HG02798 (cell line): ENCODE results near the gene HDLBP.

Experiments used
- ATAC-seq: cut with Tn5 transposase; IDR thresholded peaks from one replicate; pipeline ENCODE4 v1.9.1; 2021; ENCODE audit warnings: mild to moderate bottlenecking; ENCODE audit not compliant: unreplicated experiment, poor library complexity

Gene HDLBP

DNA sequence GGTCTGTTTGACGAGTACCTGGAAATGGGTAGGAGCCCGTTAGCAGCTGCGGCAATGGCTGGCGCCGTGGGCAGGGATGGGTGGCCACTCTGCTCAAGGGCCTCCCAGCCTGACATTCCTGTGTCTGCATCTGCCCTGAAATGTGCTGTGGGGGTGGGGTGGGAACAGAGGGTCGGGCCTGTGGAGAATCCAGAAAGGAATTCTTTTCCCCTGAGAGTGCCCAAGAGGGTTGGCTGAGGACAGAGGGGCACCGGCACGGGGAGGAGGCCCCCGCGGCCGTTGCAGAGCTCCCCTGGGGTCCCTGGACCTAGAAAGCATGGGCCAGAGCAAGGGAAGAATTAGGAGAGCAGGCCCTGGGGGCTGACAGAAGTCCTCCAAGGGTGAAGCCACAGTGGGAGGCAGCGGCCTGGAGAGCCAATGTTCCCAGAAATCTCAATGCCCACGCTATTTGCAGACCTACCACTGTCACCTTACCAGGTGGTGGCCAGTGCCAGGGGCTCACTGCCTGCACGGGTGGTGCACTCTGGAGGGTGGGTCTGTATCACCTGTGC, 99.2 kb downstream of the HDLBP start:
- ATAC-seq: no peak

DNA sequence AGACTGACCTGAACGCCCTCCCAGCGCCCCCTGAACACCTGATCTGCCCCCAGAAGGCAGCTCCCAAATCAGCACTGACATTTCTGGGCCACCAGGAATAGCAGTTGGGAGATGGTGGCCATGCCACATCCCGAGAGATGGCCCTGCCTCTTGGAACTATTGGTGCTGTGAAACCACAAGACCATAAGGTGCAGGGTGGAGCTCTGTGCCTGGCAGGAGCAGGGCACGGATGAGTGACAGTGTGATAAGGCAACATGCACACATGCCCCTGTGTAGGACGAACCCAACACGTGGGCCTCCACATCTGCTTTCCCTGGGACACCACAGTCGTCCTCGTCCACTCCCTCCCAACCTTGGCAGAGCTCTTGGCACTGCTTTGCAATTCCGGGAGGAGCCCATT, 100.1 kb downstream of the HDLBP start:
- no peak for ATAC-seq

DNA sequence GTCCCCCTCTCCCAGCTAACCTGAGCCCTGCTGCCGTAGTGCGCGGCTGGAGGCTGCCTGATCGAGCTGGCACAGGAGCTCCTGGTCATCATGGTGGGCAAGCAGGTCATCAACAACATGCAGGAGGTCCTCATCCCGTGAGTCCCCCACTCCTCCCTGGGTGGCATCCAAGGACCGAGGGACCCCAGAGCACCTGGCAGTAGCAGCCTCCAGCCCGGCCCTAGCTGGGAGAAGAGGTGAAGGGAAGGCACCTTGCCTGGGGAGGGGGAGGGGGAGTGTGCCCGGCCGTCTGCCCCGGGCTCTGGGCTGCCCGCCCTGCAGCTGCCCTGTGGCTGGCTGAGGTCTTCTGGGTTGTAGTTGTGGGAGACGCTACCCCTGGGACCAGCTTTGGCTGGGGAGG, 100.7 kb downstream of the HDLBP start:
- no peak for ATAC-seq

DNA sequence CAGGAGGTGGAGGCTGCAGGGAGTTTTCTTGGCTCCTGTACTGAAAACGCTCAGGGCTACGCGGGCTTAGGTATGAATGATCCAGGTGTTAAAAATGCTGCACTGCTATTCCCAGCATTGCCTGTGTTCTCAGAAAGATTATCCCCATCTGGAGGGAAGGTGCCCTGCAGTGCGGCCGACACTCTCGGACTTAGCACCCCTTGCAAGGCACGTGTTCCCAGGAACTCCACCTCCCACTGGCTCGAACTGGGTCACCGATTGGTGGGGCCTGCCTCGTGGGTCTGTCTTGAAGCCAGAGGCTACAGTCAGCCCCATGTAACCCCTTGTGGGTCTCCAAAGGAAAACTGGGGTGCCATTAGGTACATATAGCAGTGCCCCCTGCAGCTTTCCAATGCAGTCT, 101.3 kb downstream of the HDLBP start:
- no peak for ATAC-seq

DNA sequence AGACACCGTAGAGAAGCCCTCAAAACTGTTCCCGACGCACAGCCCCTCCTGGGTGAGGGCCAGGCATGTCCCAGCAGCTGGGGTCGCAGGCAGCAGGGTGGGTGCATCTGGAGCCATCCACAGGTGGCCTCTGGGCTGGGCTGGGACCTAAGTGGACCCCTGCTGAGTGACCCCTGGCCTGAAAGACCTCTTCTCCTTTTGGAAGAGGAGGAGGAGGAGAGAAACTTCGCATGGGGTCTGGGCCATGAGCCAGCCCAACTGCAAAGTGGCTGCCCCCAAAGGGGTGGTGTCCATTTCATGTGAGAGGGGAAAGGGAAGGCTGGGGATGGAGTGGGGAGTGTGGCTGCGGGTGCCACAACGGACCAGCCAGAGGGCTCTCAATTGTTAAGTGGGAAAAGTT, 101.9 kb downstream of the HDLBP start:
- ATAC-seq: no peak

DNA sequence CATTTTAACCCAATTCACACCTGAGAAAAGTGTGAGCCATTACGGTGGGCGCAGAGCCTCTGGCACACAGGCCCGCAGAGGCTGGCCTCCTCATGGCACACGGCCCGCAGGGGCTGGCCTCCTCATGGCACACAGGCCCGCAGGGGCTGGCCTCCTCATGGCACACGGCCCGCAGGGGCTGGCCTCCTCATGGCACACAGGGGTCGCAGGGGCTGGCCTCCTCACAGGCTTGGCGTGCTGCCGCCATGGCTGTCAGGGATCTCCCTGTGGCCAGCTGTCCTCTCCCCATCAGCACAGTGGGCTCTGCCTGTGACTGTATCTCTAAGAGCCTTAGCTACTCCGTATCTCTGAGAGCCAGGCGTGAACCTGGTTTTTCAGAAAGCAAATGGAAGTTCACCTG, 102.4 kb downstream of the HDLBP start:
- no peak for ATAC-seq

DNA sequence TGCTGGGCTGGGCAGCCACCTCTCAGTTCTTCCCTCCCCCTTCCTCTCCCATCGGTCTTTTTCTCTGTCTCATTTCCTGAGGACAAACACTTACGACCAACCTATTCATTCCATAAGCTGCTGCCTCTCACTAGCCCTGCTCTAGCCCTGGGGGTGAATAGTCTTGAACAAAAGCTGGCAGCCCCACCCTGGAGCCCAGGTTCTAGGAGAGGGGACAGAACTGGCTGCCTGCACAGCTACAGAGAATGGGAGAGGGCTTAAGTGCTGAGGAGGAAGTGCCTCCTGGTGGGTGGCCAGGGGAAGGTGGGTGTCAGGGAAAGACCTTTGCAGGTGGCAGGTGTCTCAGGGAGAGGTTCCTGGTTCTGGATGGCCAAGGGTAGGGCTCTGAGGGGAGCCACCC, 104.2 kb downstream of the HDLBP start:
- no peak for ATAC-seq

DNA sequence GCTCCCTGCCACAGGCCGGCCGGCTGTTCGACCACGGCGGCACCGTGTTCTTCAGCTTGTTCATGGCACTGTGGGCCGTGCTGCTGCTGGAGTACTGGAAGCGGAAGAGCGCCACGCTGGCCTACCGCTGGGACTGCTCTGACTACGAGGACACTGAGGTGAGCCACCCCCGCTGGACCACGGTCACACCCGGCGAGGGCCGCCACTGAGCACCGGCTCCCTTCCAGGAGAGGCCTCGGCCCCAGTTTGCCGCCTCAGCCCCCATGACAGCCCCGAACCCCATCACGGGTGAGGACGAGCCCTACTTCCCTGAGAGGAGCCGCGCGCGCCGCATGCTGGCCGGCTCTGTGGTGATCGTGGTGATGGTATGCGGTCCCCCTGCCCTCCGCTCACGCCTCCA, 106.2 kb downstream of the HDLBP start:
- ATAC-seq: no peak

DNA sequence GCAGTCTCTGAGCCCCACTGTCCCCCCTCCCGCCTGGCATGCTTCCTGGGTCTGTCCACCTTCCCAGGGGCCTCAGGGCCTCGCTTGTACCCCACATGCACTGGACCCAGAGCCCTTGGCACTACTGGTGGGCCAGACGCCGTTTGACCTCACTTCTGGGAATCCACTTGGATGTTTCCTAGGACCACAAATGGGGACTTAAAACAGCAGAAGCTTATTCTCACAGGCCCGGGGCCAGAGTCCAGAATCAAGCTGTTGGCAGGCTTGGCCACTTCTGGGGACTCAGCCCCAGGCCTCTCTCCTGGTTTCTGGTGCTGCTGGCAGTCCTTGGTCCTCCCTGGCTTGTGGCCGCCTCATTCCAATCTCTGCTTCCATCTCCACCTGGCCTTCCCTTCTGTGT, 107.4 kb downstream of the HDLBP start:
- ATAC-seq: no peak

DNA sequence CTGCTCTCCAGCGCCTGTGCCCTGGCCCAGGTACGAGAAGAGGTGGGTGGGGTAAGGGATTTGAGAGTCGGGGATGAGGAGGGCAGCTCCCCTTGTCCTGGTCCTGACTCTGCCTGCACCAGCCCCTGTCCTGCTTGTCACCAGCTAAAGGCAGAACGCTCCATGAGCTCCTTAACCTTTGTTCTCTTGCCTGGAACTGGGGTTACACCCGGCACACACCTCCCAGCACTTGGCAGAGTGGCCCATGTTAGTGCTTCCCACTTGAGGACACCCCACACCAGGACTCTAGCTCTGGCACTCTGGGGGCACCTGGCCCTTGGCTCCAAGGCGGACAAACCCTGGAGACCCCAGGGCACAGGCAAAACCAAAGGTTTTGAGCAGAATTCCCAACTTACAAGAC, 107.8 kb downstream of the HDLBP start:
- ATAC-seq: no peak

DNA sequence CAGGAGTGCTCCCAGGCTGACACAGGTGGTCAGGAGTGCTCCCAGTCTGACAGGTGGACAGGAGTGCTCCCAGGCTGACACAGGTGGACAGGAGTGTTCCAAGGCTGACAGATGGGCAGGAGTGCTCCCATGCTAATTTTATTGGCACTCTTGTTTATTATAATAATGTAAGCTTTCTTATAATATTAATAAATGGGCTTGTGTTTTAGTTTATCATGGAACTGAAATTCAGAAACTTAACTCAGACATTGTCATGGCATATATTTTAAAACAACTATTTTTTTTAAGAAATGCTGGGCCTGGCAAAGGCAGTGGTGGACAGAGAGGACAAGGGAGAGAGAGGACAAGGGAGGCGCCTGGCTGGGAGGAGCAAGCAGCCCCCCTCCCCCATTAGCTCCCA, 108.3 kb downstream of the HDLBP start:
- no peak for ATAC-seq

DNA sequence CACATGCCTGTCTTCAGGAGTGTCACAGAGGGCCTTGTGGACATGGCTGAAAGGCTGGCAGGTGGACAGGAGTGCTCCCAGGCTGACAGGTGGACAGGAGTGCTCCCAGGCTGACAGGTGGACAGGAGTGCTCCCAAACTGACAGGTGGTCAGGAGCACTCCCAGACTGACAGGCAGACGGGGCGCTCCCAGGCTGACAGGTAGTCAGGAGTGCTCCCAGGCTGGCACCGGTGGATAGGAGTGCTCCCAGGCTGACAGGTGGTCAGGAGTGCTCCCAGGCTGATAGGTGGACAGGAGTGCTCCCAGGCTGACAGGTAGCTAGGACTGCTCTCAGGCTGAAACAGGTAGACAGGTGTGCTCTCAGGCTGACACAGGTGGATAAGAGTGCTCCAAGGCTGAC, 110.4 kb downstream of the HDLBP start:
- ATAC-seq: no peak

DNA sequence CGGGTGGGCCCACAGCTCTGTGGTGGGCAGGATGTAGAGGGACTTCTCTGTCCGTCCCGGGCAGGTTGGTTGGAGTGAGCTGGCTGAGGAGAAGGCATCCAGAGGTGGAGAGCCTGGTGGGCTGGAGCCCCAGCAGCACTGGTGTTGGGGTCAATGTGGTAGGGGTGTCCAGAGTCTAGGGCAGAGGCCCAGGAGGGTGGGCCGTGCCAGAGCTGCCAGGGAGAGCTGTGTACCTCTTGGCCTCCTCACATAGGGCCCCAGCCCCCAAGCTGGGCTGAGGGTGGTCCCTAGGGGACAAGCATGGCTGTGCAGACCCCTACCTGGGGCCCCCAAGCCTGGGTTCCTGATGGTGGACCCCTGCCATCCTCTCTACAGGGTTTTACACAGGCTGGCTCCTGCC, 111.0 kb downstream of the HDLBP start:
- ATAC-seq: no peak

DNA sequence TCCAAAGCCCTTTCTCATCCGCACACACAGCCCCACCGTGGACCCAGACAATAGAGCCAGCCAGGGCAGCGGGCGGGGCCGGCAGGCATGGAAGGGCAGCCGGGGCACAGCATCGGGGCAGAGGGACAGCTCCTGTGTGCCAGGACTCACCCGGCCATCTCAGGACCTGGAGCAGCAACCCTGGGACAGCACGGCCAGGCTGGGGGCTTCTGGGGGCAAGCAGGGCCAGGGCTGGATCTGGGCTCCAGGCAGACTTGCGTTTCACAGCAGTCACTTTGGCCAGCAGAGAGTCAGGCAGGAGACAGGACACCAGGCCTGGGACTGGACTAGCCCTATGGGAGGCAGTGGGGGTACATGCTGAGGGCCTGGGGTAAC, 111.5 kb downstream of the HDLBP start:
- ATAC-seq: no peak

DNA sequence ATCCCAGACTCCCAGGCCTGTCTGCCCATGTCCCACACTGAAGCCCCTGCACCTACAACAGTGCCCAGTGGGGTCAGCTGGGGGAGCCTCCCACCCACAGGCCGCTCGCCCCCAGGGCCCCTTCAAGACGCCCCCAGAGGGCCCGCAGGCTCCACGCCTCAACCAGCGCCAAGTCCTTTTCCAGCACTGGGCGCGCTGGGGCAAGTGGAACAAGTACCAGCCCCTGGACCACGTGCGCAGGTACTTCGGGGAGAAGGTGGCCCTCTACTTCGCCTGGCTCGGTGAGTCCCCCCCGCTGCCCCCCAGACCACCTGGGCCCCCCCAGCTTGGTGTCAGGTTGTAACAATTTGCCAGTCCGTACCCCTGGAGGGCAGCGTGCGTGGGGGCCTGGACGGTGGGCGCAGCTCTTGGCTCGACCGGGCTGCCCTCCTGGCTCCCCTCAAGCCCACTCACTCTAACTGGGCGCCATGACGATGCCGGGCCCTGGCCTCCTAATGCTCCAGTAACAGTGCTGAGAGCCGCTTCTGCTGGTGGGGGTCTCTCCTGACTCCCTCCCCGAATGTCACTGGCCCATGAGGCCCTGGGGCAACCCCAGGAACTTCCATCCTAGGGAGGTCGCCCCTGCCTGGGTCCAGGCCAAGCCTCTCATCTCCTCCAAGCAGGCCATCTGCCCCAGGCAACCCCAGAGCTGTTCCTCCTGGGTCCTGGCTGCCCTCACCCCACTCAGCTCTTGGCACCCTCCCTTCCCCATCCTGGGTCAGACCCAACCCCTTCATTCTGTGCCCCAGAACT, 112.1 kb downstream of the HDLBP start:
- ATAC-seq: no peak

DNA sequence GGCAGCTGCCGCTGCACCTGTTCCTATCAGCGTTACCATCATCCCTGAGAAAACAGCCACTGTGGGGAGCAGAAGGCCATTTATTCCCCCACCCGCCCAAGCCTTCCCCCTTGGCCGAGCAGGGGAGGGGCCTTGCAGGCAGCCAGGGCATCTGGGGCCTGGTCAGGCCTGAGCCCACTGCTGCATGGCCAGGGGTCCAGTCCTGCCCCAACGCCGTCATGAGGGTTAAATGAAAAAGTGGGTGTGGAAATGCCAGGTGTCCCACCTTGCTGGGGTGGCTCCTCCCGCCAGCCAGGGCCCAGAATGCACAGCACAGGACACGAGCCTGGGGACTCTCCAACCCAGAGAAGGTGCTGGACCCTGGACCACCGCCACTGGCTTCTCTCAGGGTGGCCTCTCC, 112.8 kb downstream of the HDLBP start:
- no peak for ATAC-seq

DNA sequence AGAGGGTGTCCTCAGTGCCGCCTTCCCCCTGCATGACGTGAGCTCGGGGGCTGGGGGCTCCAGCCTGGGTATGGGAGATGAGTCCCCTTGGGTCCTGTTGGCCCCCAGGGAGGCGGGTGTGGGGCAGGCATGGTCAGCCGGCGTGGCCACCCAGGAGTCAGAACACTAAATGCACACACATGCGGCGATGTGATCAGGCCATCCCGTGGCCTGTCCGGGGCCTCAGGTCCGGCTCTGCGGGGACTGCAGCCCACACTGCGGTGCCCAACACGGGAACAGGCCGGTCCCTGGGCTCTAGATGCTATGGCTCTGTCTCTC, 113.2 kb downstream of the HDLBP start:
- ATAC-seq: no peak

DNA sequence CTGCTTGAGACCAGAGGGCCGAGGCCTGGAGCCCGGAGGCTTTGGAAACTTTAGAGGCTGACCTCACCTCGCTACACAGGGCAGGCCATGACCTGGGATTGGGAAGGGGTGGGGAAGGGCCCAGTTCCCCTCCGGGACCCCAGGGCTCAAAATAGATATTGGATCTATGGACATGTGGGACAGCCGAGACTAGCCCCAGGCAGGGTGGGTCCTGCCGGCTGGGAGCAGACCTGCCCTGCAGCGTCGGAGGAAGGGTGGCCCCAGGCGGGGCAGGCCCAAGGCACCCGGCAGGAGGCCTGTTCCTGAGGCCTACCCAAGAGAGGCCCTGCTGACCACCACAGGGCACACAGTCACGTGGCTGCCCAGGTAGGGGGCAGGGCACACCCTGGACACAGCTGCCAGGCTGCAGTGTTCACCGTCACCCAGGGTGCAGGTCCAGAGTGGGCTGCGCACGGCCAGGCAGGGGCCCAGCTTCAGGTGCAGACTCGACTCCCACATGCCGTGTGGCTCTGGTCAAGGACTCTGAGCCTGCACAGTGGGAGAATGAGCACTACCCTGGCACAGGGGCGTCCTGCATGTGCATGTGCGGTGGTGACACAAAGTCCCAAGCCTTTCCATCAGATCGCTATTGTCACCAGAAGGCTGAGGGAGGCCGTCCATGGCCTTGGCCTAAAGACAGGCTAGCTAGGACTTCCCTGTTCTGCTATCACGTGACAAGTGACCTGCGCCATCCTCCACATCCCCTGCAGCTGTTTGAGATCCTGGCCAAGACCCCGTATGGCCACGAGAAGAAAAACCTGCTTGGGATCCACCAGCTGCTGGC, 113.8 kb downstream of the HDLBP start:
- ATAC-seq: no peak

DNA sequence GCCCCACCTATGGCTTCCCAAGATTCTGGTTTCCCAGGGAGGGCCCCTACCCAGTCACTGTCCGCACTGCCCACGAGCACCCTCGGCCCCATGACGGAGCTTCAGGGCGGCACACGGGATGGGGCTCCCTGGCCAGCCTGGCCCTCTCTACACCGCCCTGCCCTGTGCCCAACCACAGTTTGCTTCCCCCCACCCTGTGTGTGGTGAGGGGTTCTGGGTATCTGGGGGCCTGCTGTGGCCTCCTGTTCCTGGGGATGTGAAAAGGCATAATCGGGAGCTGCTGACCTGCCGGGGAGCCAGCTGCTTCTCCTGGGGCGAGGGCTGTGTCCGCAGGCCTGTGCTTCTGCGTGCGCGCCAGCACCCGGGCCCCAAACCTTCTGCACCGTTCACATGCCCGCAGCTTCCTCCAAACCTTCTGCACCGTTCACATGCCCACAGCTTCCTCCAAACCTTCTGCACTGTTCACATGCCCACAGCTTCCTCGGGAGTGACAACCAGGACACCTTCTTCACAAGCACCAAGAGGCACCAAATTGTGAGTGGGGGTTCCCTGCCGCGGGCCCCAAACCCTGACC, 114.6 kb downstream of the HDLBP start:
- ATAC-seq: no peak

DNA sequence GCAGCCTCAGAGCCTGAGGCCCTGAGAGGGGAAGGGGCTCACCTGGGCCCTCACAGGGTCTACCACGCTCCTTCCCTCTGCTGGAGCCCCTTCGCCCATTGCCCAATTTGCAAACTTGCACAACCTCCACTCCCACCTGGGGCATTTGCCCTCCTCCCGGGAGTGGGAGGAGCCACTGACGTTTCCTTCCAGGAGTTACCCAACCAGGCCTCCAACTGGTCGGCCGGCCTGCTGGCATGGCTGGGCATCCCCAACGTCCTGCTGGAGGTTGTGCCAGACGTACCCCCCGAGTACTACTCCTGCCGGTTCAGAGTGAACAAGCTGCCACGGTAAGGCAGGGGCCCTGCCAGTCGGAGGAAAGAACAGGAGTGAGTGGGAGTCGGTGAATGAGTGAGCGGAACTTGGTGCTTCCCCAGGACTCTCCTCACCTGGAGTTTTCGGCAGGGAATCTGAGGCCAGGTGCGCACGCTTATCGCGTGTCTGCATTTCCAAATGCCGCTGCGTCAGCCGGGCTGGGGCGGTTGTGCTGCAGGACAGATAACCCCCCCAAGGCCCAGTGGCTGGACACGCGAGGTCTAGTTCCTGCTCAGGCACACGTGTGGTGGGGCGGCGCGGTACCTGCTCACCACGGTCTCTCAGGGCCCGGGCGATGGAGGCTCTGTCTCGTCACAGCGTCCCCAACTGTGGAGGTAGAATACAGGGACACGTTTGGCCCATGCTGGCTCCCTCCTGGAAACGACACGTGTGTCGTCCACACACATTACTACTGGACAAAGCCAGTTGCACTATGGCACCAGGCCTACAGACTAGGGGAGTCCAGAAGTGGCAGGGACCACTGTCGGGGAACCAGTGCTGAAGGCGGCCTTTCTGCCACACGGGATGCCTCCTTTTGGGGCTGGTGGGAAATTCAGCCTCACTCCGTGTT, 115.3 kb downstream of the HDLBP start:
- ATAC-seq: no peak
